ENCODE data around the gene ZNF830.

GRCh38 chr17:35003778-35004177 is 42.4 kb downstream of the ZNF830 start:
- TF ChIP-seq CTCF (IDR thresholded peaks at IDR 0.05; ENCODE audit: insufficient read depth, low read length) (no peak), REST (IDR thresholded peaks at IDR 0.05; ENCODE audit: insufficient replicate concordance, low read depth) (no peak)

All from HL-60 (cell line).